ENCODE results near the gene VDAC1.
"Not testable (repeated sequence)": the region's sequence is repeated elsewhere in the genome, so short reads cannot be mapped to it uniquely, and the experiment has no call there.

Gene VDAC1

GRCh38 chr5:133941456-133942196 is 63.1 kb downstream of the VDAC1 start:
- no peaks in the 10 kb centered on the region for H3K27me3 Mint-ChIP-seq (ENCODE audit: low read depth)
- no peak overlapping the region for H3K4me3 Mint-ChIP-seq
- no peaks in the 10 kb centered on the region for H3K36me3 Mint-ChIP-seq (ENCODE audit: low read depth)
- DNase-seq (ENCODE audit: low spot score): no peak
- H3K9me3 Mint-ChIP-seq: no peaks in the 10 kb centered on the region
- peaks cover 3% of the 10 kb centered on the region for H3K4me1 Mint-ChIP-seq (ENCODE audit: low read depth)
- no peak overlapping the region for H3K27ac Mint-ChIP-seq

DNA sequence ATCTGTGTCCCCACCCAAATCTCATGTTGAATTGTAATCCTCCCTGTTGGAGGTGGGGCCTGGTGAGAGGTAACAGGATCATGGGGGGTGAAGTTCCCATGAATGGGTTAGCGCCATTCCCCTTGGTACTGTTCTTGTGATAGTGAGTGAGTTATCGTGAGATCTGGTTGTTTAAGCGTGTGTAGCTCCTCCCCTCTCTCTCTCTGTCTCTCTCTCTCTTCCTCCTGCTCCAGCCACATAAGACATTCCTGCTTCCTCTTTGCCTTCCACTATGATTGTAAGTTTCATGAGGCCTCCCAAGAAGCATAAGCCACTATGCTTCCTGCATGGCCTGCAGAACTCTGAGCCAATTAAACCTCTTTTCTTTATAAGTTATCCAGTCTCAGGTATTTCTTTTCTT is 65.1 kb downstream of the VDAC1 start:
- no peak overlapping the region for H3K4me3 Mint-ChIP-seq
- peaks cover 3% of the 10 kb centered on the region for H3K4me1 Mint-ChIP-seq (ENCODE audit: low read depth)

DNA sequence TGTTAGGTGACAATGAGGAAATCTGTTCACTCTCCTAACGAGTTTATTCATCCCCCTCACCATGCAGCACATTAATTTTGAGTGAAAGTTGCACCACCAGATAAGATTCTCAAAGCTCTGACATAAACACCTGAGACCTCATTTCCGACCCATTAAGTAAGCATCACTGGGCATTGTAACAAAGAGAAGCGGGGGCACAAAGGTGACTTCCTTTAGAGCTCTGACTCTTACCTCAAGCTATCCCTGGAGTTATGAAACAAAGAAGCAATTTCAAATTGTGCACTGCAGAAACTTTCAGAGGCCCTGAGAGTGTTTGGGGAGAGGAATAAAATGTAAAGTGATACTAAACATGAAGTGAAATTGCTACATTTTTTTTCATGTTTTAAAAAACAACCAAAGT is 65.8 kb downstream of the VDAC1 start:
- peaks cover 3% of the 10 kb centered on the region for H3K4me1 Mint-ChIP-seq (ENCODE audit: low read depth)
- H3K27ac Mint-ChIP-seq: no peak overlapping the region
- H3K9me3 Mint-ChIP-seq: no peaks in the 10 kb centered on the region
- H3K4me3 Mint-ChIP-seq: no peak overlapping the region
- no peaks in the 10 kb centered on the region for H3K27me3 Mint-ChIP-seq (ENCODE audit: low read depth)
- DNase-seq (ENCODE audit: low spot score): no peak
- no peaks in the 10 kb centered on the region for H3K36me3 Mint-ChIP-seq (ENCODE audit: low read depth)

More for the DNA sequence above, 65.1 kb downstream of the VDAC1 start:
- H3K9me3 Mint-ChIP-seq: no peaks in the 10 kb centered on the region
- H3K36me3 Mint-ChIP-seq (ENCODE audit: low read depth): no peaks in the 10 kb centered on the region
- no peaks in the 10 kb centered on the region for H3K27me3 Mint-ChIP-seq (ENCODE audit: low read depth)
- H3K27ac Mint-ChIP-seq: no peak overlapping the region
- no peak for DNase-seq (ENCODE audit: low spot score)

- Mint-ChIP-seq H3K9me3 (no peaks in the 10 kb centered on the region), H3K4me3 (no peak overlapping the region), H3K36me3 (ENCODE audit: low read depth) (no peaks in the 10 kb centered on the region), H3K27ac (no peak overlapping the region), H3K4me1 (ENCODE audit: low read depth) (peaks cover 3% of the 10 kb centered on the region), H3K27me3 (ENCODE audit: low read depth) (no peaks in the 10 kb centered on the region)
- no peak for DNase-seq (ENCODE audit: low spot score)
Observed at GRCh38 chr5:133938039-133938821, 66.5 kb downstream of the VDAC1 start.

- not testable (repeated sequence) for H3K4me1 Mint-ChIP-seq (ENCODE audit: low read depth); H3K36me3 Mint-ChIP-seq (ENCODE audit: low read depth); H3K4me3 Mint-ChIP-seq; H3K9me3 Mint-ChIP-seq; H3K27ac Mint-ChIP-seq; H3K27me3 Mint-ChIP-seq (ENCODE audit: low read depth); DNase-seq (ENCODE audit: low spot score)
Observed at GRCh38 chr5:133937628-133938027, 67.1 kb downstream of the VDAC1 start.

GRCh38 chr5:133936651-133937015 is 68.1 kb downstream of the VDAC1 start:
- H3K4me3 Mint-ChIP-seq: no peak overlapping the region
- no peaks in the 10 kb centered on the region for H3K27me3 Mint-ChIP-seq (ENCODE audit: low read depth)
- H3K4me1 Mint-ChIP-seq (ENCODE audit: low read depth): peaks cover 5% of the 10 kb centered on the region
- no peak for DNase-seq (ENCODE audit: low spot score)
- H3K27ac Mint-ChIP-seq: no peak overlapping the region
- H3K9me3 Mint-ChIP-seq: no peaks in the 10 kb centered on the region
- H3K36me3 Mint-ChIP-seq (ENCODE audit: low read depth): no peaks in the 10 kb centered on the region

- H3K9me3 Mint-ChIP-seq; H3K4me3 Mint-ChIP-seq; DNase-seq (ENCODE audit: low spot score); H3K4me1 Mint-ChIP-seq (ENCODE audit: low read depth); H3K27me3 Mint-ChIP-seq (ENCODE audit: low read depth); H3K27ac Mint-ChIP-seq; H3K36me3 Mint-ChIP-seq (ENCODE audit: low read depth): not testable (repeated sequence)
Observed at GRCh38 chr5:133935991-133936650, 68.7 kb downstream of the VDAC1 start.

DNA sequence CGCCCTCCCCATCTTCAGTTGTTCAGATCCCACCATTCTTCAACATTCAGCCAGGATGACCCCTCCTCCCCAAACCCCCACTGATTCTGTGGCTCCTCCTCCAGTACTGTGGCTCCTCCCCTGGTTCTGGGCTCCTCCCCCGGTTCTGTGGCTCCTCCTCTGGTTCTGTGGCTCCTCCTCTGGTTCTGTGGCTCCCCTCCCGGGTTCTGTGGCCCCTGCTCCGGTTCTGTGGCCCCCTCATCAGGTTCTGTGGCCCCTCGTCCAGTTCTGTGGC is 69.2 kb downstream of the VDAC1 start:
- no peaks in the 10 kb centered on the region for H3K36me3 Mint-ChIP-seq (ENCODE audit: low read depth)
- peaks cover 13% of the 10 kb centered on the region for H3K4me1 Mint-ChIP-seq (ENCODE audit: low read depth)
- H3K9me3 Mint-ChIP-seq: no peaks in the 10 kb centered on the region
- H3K4me3 Mint-ChIP-seq: no peak overlapping the region
- no peak for DNase-seq (ENCODE audit: low spot score)
- H3K27ac Mint-ChIP-seq: no peak overlapping the region
- H3K27me3 Mint-ChIP-seq (ENCODE audit: low read depth): no peaks in the 10 kb centered on the region

DNA sequence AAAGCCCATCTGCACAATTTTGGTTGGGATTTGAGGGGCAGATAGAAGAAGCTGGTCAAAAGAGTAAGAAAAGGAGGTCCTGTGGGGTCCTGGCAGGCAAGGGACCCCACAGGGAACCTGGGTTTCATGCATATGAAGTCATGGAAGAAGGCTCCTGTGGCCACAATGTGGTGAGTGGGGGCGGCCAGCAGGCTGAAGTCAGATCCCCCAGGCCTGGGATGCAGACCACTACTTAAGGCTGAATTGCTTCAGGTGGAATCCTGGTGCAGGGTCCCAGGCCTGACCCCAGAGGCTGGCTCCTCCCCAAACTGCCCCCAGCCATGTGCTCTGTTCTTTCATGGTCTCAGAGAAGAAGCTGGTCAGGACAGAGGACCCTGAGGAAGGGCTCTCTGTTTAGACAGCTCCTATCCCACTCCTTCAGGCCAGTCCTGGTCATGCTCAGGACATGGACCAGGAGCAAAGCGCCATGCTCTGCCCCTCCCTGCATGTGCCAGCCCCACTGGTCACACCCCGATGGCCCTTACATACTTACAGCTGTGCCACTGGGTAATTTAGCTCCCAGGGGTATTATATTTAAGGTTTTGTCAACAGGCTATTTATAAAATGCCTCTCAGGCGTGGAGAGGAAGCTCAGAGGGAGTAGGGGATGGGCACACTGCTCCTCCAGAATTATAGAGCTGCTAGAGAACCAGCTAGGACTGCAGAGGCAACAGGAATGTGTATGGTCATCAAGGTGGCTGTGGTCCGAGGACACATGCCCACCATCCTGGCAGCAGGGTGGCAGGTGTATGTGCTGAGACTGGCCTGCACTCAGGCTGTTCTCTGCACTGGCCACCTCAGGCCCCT is 69.7 kb downstream of the VDAC1 start:
- peaks cover 18% of the 10 kb centered on the region for H3K4me1 Mint-ChIP-seq (ENCODE audit: low read depth)
- no peaks in the 10 kb centered on the region for H3K27me3 Mint-ChIP-seq (ENCODE audit: low read depth)
- no peak overlapping the region for H3K4me3 Mint-ChIP-seq
- no peaks in the 10 kb centered on the region for H3K9me3 Mint-ChIP-seq
- H3K27ac Mint-ChIP-seq: peak overlapping the region; percentile 9
- H3K36me3 Mint-ChIP-seq (ENCODE audit: low read depth): no peaks in the 10 kb centered on the region
- DNase-seq (ENCODE audit: low spot score): no peak

DNA sequence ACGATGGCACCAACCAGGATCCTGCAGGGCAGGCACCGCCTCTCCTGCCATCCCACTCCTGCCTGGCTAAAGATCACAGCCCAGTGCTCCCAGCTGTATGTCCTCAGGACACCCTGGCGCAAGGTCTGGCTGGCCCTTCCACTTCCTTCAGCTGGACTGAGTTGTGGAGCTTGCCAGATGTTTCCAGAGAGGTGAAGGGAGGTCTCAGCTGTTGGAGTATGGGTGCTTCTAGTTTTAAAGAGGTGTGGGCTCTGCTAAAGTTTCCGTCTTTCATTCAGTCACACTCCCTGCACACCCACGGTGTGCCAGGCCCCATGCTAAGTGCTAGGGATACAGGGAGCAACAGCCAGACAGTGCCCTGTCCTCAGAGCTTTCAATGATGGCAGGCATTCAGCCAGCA is 70.5 kb downstream of the VDAC1 start:
- H3K4me3 Mint-ChIP-seq: no peak overlapping the region
- no peak overlapping the region for H3K27ac Mint-ChIP-seq
- no peak for DNase-seq (ENCODE audit: low spot score)
- peaks cover 23% of the 10 kb centered on the region for H3K4me1 Mint-ChIP-seq (ENCODE audit: low read depth)
- H3K36me3 Mint-ChIP-seq (ENCODE audit: low read depth): no peaks in the 10 kb centered on the region
- H3K9me3 Mint-ChIP-seq: no peaks in the 10 kb centered on the region
- no peaks in the 10 kb centered on the region for H3K27me3 Mint-ChIP-seq (ENCODE audit: low read depth)

DNA sequence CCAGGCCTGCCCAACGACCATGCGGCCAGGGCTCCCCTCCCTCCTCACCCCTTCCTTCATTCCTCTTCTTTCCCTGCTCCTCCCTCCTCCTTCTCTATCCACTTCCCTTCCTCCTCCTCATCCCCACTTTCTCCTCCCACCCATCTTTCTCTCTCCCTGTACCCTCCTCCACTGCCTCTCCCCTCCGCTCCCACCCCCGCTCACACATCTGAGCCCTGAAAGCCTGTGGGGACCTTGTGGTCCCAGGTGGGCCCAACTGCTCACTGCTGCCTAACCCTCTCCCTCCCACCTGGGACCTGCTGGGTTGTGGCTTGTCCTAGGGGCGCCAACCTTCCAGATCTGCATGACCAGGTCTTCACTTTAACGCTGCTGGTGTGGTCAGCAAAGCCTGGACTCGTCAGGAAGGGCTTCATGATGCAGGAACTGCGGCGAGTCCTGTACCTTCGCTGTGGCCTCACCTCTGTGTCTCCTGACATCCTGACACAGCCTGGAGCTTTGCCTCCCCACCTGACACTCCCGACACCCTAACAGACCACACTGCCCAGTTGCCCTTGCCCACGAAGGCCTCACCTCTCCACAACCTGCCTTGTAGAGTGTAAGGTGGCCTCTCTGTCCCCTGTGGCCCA is 71.0 kb downstream of the VDAC1 start:
- no peaks in the 10 kb centered on the region for H3K36me3 Mint-ChIP-seq (ENCODE audit: low read depth)
- H3K27me3 Mint-ChIP-seq (ENCODE audit: low read depth): no peaks in the 10 kb centered on the region
- no peak for DNase-seq (ENCODE audit: low spot score)
- H3K9me3 Mint-ChIP-seq: no peaks in the 10 kb centered on the region
- no peak overlapping the region for H3K4me3 Mint-ChIP-seq
- peaks cover 25% of the 10 kb centered on the region for H3K4me1 Mint-ChIP-seq (ENCODE audit: low read depth)
- H3K27ac Mint-ChIP-seq: no peak overlapping the region

DNA sequence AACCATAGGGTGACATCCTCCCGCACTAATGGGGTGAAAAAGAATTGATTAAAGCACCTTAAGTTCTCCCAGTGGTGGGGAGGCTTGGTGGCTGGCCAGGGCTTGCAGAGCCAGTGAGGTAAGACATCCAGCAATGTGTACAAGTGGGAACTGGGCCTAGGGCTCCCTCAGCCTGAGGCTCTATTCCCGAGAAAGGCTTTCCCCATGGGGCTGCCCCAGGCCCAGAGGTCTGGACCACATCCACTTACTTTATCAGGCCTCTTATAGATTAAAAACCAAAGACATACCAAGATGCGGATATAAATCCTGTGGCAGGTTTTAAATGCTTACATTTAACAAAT is 71.6 kb downstream of the VDAC1 start:
- Mint-ChIP-seq H3K27ac (no peak overlapping the region), H3K9me3 (no peaks in the 10 kb centered on the region), H3K4me3 (no peak overlapping the region), H3K27me3 (ENCODE audit: low read depth) (no peaks in the 10 kb centered on the region), H3K36me3 (ENCODE audit: low read depth) (no peaks in the 10 kb centered on the region), H3K4me1 (ENCODE audit: low read depth) (peaks cover 25% of the 10 kb centered on the region)
- no peak for DNase-seq (ENCODE audit: low spot score)

GRCh38 chr5:133932441-133933168 is 72.2 kb downstream of the VDAC1 start:
- H3K4me1 Mint-ChIP-seq (ENCODE audit: low read depth): peaks cover 25% of the 10 kb centered on the region
- H3K4me3 Mint-ChIP-seq: no peak overlapping the region

More at GRCh38 chr5:133932441-133933168, 72.2 kb downstream of the VDAC1 start:
- no peaks in the 10 kb centered on the region for H3K36me3 Mint-ChIP-seq (ENCODE audit: low read depth)
- H3K9me3 Mint-ChIP-seq: no peaks in the 10 kb centered on the region
- H3K27ac Mint-ChIP-seq: no peak overlapping the region
- H3K27me3 Mint-ChIP-seq (ENCODE audit: low read depth): no peaks in the 10 kb centered on the region
- no peak for DNase-seq (ENCODE audit: low spot score)
